ENCODE data around the gene FRY.

The FRY gene

DNA sequence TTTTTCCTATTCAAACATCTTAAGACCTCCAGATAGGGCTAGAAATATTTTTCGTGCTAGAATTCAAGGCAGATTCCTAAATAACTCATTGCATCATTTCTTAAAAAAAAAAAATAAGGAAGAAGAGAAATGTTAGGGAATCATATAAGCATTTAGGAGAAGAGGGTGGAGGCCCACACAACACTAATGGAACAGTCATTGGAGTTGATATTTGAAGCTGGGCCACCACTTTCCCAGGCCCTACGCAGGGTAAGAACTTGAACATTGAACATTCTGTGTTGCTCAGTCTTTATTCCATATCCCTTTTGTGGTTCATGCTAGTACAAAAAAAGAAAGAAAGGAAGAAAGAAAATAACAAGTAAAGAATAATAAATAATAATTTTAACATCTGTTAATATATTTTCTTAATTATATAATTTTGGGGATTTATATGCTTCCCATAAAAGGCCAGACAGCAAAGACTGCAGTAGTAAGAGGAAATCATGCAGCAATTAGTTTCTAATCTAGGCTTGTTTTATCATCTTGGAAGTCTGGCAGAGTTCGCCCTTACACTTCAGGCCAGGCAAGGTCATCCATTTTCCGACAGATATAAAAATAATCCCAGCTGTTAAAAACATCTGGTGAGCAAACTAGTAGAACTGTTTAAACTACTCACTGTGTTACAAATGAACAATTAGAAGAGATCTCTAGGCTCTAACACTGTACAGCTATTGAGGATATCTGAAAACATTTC, 127.7 kb downstream of the FRY start:
- no peak overlapping the region for H3K4me3 ChIP-seq (ENCODE audit: low read depth, low read length)
- DNase-seq (ENCODE audit: low read depth, low spot score) = no peak
- ChIA-PET POLR2A (no interaction called here), CTCF (interaction anchor here (1.1 kb wide), 1 partner anchor 9 kb away, joined by 3 read pairs; no protein-coding TSS in a partner anchor)
- TF ChIP-seq, protein P1, sequence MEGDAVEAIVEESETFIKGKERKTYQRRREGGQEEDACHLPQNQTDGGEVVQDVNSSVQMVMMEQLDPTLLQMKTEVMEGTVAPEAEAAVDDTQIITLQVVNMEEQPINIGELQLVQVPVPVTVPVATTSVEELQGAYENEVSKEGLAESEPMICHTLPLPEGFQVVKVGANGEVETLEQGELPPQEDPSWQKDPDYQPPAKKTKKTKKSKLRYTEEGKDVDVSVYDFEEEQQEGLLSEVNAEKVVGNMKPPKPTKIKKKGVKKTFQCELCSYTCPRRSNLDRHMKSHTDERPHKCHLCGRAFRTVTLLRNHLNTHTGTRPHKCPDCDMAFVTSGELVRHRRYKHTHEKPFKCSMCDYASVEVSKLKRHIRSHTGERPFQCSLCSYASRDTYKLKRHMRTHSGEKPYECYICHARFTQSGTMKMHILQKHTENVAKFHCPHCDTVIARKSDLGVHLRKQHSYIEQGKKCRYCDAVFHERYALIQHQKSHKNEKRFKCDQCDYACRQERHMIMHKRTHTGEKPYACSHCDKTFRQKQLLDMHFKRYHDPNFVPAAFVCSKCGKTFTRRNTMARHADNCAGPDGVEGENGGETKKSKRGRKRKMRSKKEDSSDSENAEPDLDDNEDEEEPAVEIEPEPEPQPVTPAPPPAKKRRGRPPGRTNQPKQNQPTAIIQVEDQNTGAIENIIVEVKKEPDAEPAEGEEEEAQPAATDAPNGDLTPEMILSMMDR (IDR thresholded peaks at IDR 0.05; ENCODE audit: insufficient read depth, low read length, missing control alignments) = no peak

DNA sequence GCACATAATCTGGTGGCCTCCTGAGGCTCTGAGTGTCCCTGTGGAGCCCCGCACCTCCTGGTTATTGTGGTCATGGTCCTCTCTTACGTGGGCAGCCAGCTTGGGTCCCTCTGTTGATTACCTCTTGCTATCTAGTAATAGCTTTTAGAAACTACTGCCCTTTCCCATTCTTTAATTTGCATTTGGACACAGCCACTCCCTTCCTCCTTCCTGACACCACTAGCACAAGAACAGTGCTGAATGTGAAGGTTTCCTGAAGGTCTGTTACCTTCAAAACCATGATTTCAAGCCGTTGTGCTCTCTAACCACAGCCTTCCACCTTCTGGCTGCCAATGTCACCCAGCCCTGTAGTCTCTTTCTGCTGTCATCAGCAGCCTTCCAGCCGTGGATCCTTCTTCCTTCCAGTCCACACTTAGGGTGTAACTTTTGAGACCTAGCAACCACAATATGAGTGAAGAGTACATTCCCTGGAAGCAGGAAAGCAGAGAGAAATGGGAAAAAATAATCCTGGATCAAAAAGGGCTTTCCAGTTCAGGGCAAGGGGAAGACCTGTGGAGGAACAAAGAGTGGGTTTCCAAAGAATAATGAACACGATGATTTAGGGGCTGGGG, 130.9 kb downstream of the FRY start:
- TF ChIP-seq, protein P1 (IDR thresholded peaks at IDR 0.05; ENCODE audit: insufficient read depth, low read length, missing control alignments) = no peak
- DNase-seq (ENCODE audit: low read depth, low spot score) = no peak
- CTCF ChIA-PET = interaction anchor here (4.3 to 6.8 kb wide), 2 partner anchors 14 to 85 kb away, joined by 36 to 78 read pairs; no protein-coding TSS in a partner anchor
- no peak overlapping the region for H3K4me3 ChIP-seq (ENCODE audit: low read depth, low read length)
- POLR2A ChIA-PET = no interaction called here

DNA sequence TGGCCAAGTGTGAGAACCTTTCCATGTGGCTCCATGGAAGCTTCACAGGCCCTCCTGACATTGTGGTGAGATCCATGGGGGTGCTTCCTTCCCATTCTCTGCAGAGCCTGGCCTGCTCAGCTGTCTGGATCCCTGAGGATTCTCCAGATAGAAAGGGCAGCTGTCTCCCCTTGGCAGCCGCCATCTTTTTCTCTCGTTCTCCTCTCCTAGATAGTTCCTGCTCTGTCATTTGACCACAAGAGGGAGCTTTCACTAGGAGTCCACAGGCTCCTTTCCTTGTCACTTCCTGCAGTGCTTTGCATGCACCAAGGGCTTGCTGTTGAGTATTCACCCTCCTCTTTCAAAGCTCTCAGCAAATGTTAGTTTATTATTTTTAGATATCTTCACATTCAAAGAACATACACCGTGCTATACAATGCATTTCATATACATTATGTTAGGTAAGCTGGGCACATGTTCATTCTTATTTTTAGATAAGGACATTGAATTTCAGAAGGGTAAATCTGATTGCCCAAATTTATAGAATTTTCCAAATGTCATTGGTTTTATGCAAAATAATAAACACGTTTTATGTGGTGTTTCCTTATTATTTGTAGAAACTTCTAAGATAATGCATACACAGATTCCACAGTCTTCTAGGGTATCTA, 133.2 kb downstream of the FRY start:
- no peak overlapping the region for H3K4me3 ChIP-seq (ENCODE audit: low read depth, low read length)
- CTCF ChIA-PET = interaction anchor here (0.6 to 6.8 kb wide), 47 partner anchors 8 to 416 kb away, joined by 3 to 78 read pairs (median 5); partner anchors contain the start of genes BRCA2, FRY and ZAR1L
- TF ChIP-seq, protein P1 (IDR thresholded peaks at IDR 0.05; ENCODE audit: insufficient read depth, low read length, missing control alignments) = peak; percentile 71
- no peak for DNase-seq (ENCODE audit: low read depth, low spot score)
- POLR2A ChIA-PET = no interaction called here

DNA sequence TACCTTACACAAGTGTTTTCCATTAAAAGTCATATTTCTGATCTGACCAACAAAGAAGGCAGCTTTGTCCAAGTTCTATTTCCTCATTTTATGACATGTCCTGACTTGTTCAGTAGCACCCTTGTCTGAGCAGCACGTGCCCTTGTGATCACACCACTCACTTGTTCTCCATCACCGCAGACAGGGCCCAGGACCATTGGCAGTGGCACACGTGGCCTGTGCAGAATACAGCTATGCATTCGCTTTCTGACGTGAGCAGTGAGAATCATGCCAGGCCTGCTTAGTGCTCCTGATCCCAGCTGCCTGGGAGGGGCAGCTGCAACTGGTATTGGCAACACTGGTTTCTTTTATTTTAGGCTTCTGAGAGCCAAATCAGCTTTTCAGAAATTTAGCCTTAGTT, 134.2 kb downstream of the FRY start:
- no peak overlapping the region for H3K4me3 ChIP-seq (ENCODE audit: low read depth, low read length)
- no peak for DNase-seq (ENCODE audit: low read depth, low spot score)
- ChIA-PET CTCF (interaction anchor here (0.6 to 6.8 kb wide), 29 partner anchors 11 to 420 kb away, joined by 3 to 78 read pairs (median 6); partner anchors contain the start of genes BRCA2, PDS5B and ZAR1L), POLR2A (no interaction called here)
- TF ChIP-seq, protein P1 (IDR thresholded peaks at IDR 0.05; ENCODE audit: insufficient read depth, low read length, missing control alignments) = no peak

DNA sequence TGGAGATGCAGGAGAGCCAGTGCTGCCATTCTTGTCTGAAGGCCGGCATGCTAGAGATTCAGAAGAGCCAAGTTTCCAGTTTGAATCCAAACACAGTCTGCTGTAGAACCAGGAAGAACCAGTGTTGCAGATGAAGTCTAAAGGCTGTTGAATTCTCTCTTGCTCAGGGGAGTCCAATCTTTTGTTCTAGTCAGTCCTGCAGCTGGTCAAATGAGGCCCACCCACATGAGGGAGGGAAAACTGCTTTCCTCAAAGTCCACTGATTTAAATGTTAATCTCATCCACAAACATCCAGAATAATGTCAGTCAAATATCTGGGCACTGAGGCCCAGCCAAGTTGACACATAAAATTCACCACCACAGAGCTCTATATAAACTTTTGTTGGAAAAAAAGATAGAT, 136.6 kb downstream of the FRY start:
- no peak for DNase-seq (ENCODE audit: low read depth, low spot score)
- TF ChIP-seq, protein P1 (IDR thresholded peaks at IDR 0.05; ENCODE audit: insufficient read depth, low read length, missing control alignments) = no peak
- H3K4me3 ChIP-seq (ENCODE audit: low read depth, low read length) = no peak overlapping the region
- POLR2A ChIA-PET = no interaction called here
- CTCF ChIA-PET = interaction anchor here (0.9 to 6.8 kb wide), 2 partner anchors 8 kb away, joined by 3 to 78 read pairs; no protein-coding TSS in a partner anchor

DNA sequence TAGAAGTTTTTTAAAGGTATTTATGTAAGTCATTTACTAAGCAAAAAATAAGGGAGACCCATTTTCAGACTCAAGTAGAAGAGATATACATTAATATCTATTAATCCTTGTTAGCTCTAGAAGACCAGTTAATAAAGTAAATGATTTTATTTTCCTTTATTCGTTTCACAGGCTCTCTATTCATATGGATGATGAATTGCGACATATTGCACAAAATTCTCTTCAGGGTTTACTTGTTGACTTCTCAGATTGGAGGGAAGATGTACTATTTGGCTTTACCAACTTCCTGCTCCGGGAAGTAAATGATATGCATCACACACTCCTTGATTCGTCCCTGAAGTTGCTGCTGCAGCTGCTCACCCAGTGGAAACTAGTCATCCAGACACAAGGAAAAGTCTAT, 139.3 kb downstream of the FRY start:
- H3K4me3 ChIP-seq (ENCODE audit: low read depth, low read length) = no peak overlapping the region
- CTCF ChIA-PET = no interaction called here
- no peak for DNase-seq (ENCODE audit: low read depth, low spot score)

More for the DNA sequence above, 139.3 kb downstream of the FRY start:
- POLR2A ChIA-PET = no interaction called here
- TF ChIP-seq, protein P1 (IDR thresholded peaks at IDR 0.05; ENCODE audit: insufficient read depth, low read length, missing control alignments) = no peak

Data from AG04449 (cell line).